Ramos (cell line): ENCODE measurements around the gene CUX1.

Experiments used
- in situ Hi-C: fragments of 300-500 bp; cut with MboI; formaldehyde crosslinking; loops from one replicate; pipeline ENCODE4 v1.14.3; 2022; ENCODE audit warnings: low sequenced_read_pairs; ENCODE audit not compliant: unreplicated experiment

CUX1 gene

GRCh38 chr7:101884671-101885596, 67.5 kb downstream of the CUX1 start:
- in situ Hi-C loops = loop anchor here (5.0 kb wide), 1 partner anchor 107 kb away; no protein-coding TSS in a partner anchor

DNA sequence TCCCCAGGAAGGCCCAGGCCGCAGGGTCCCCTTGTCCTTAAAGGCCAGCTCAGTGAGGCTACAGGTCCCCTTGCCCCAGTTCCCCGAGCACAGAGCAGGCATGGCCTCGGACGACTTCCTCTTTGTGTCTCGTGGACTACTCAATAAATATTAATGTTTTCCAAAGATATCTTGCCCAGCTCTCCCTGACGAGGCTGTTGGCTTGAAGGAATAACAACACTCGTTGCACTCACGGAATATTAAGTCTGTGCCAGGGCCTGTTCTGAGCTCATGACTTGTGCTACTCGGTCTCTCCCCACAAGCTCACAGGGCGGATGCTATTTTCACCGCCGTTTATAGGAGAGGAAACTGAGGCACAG, 68.2 kb downstream of the CUX1 start:
- in situ Hi-C loops = loop anchor here (5.0 kb wide), 1 partner anchor 107 kb away; no protein-coding TSS in a partner anchor

- in situ Hi-C loops = loop anchor here (5.0 kb wide), 1 partner anchor 105 kb away; no protein-coding TSS in a partner anchor
Measured at GRCh38 chr7:101887352-101887751, 69.9 kb downstream of the CUX1 start.

DNA sequence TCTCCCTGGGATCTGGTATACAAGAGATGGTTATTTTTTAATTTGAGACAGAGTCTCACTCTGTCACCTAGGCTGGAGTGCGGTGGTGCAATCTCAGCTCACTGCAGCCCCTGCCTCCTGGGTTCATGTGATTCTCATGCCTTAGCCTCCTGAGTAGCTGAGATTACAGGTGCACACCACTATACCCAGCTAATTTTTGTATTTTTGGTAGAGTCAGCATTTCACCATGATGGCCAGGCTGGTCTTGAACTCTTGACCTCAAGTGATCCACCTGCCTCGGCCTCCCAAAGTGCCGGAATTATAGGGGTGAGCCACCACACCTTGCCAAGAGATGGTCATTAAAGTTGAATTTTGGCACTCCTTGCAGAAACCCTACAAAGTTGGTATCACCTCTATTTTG, 71.1 kb downstream of the CUX1 start:
- in situ Hi-C loops = loop anchor here (5.0 kb wide), 1 partner anchor 104 kb away; no protein-coding TSS in a partner anchor

GRCh38 chr7:101890749-101891523, 73.5 kb downstream of the CUX1 start:
- in situ Hi-C loops = no loop called here

GRCh38 chr7:101891936-101892640, 74.7 kb downstream of the CUX1 start:
- in situ Hi-C loops = no loop called here

- in situ Hi-C loops = no loop called here
Measured at GRCh38 chr7:101893341-101894082, 76.1 kb downstream of the CUX1 start.

- in situ Hi-C loops = no loop called here
Measured at GRCh38 chr7:101896316-101896715, 78.9 kb downstream of the CUX1 start.

DNA sequence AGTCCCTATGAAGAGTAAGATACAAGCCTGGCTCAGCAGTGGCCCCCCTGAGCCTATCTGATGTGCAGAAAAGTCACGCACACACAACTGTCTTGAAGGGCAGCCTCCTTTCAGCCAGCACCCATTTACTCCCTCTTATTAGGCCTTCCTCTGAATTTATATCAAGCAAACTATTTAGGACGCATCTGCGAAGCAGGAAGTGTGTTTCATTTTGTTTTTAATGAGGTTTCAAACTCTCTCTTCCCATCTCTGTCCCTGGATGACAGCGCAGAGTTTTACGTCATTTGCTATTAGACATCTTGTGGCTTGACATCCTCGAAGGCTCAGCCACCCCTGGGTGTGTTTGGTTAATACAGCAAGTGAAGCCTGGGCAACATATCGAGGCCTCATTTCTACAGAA, 79.5 kb downstream of the CUX1 start:
- in situ Hi-C loops = no loop called here

DNA sequence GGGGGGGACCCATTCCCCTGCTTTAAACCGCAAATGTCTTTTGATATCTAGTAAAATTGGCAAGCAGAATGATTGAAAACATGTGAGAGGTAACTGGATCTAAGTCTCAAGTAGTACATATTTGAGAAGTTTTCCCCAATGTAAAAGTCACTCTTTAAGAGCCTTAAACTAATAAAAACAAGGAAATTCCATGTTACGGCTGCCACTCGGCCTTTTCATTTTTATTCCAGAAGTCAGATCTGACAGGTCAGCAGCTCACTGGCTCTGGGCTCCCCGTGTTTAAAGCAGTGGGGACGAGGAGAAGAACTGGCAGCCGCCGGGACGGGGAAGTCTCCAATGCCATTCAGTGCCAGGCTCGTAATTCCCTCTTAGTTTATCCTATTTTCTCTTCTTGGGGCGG, 80.7 kb downstream of the CUX1 start:
- in situ Hi-C loops = no loop called here

DNA sequence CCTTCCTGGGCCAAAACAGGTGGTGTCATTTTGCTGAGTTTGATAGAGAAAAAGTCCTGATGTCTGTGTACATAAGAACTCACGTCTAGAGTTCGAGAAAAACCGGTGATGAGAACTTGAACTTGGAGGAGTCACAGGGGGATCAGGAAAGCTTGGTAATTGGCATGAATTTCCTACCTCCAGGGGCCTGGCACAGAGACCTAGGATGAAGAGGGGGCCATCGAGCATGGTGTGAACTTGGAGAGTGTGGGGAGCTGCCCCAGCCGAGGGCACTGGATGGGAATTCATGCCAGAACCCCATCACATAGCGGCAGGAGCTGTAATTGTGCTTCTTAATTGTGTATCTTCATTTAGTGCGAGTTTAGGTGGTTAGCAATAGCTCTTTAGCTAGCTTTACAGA, 82.2 kb downstream of the CUX1 start:
- in situ Hi-C loops = no loop called here

- in situ Hi-C loops = no loop called here
Measured at GRCh38 chr7:101900103-101900502, 82.7 kb downstream of the CUX1 start.

DNA sequence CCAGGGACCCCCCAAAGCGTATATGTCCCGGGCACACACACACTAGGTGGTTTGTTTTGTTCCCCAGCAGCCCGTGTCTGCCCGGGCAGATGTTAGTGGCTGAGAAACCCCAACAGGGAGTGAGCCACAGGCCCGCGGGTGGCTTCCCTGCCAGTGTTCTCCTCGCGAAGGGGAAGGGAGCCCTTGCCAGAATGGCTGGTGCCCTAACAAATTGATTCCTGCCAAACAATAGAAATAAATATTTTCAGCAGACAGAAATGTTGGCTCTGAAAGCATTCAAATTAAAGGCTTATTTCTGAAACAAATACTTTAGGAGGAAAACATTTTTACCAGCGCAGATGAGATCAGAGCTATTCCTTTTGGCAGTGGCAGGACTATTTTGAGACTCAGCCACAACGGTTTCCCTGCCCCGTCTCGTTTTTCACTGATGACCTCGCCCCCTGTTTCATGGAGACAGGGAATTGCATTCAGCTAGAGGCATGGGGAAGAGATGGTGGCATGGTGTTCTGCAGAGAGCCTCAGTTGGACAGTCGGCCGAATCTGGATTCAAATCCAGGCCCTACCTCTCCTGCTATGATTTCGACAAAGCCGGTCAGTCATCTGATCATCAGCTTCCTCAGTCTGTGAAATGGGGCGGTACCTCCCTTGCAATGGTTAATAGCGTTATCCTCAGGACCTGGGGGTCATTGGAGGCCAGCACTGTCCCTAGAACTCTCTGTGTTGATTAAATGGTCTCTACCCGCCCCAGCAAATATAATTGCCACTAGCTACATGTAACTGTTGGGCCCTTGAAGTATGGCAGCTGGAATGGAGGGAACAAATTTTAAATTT, 84.5 kb downstream of the CUX1 start:
- in situ Hi-C loops = no loop called here

- in situ Hi-C loops = no loop called here
Measured at GRCh38 chr7:101902680-101903514, 85.5 kb downstream of the CUX1 start.

GRCh38 chr7:101903515-101903868, 86.1 kb downstream of the CUX1 start:
- in situ Hi-C loops = no loop called here

DNA sequence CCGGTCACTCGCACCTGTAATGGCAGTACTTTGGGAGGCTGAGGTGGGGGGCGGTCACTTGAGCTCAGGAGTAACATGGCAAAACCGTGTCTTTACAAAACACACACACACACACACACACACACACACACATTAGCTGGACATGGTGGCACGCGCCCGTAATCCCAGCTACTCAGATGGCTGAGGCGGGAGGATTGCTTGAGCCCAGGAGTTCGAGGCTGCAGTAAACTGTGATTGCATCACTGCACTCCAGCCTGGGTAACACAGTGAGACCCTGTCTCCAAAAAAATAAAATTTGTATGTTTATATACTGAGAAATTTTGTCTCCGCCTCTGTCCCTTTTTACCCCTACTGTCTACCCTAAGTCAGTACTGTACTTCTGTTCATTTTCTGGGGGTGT, 86.6 kb downstream of the CUX1 start:
- in situ Hi-C loops = no loop called here

DNA sequence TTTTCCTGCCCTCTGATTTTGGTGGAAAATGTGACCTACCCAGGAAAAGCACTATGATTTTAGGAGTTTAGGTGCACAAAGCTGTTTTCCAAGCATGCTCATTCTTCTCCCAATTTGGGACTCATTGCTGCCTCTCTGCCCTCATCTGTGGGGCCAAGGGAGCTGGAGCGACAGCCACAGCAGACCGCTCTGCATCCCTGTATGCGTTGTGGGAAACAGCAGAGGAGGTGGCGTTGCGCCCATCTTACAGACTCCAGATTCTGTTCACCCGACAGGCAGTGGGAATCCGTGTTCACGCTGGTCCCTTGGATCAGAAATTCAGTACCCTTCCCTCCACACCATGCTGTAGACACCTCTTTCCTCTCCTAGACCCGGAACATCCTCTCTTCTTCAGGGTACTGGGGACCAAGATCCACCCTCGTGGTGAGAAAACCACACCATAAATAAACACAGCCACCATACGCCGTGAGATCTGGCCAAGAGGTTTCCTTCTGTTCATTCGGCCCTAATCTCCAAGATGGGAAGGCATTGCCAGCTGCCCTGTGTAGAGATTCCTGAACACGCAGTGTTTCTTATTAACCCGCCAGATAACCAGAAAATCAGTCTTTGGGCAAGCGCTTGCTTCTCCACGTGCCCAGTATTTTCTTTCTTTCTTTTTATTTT, 87.9 kb downstream of the CUX1 start:
- in situ Hi-C loops = no loop called here
